HG02678 (cell line): ENCODE measurements around the gene CGNL1.

ENCODE experiments used
- ATAC-seq: cut with Tn5 transposase; IDR thresholded peaks from one replicate; pipeline ENCODE4 v1.9.1; 2021; ENCODE audit warnings: mild to moderate bottlenecking, moderate library complexity; ENCODE audit not compliant: unreplicated experiment

The CGNL1 gene

DNA sequence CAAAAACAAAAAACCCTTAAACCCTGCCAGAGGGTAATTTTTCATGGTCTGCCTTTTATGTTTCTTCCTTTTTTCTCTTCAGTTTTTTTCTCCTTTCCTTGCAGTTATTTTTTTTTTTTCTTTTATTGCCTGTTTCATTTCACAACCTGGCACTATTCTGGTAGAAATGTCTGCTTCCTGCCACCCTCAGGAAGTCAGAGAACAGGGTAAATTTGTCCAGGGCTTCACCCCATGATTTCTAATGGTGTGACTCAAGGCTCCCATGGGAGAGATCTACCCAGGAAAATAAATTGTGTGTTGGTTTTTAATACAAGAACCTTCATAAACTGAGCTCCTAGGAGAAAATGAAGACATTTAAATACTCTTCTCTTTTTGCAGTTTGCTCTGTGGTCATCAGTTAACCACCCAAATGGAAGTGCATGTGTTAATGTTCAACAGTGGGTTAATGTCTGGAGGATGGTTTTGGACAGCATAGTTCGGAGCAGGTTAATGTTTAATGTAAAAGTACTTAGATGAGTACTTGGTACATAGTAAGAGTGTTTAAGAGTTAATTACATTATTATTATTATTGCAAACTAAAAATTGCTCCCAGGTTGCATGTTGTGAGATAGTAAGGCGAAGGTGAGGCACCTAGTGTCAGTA is 45.9 kb downstream of the CGNL1 start:
- peak; percentile 87 for ATAC-seq

DNA sequence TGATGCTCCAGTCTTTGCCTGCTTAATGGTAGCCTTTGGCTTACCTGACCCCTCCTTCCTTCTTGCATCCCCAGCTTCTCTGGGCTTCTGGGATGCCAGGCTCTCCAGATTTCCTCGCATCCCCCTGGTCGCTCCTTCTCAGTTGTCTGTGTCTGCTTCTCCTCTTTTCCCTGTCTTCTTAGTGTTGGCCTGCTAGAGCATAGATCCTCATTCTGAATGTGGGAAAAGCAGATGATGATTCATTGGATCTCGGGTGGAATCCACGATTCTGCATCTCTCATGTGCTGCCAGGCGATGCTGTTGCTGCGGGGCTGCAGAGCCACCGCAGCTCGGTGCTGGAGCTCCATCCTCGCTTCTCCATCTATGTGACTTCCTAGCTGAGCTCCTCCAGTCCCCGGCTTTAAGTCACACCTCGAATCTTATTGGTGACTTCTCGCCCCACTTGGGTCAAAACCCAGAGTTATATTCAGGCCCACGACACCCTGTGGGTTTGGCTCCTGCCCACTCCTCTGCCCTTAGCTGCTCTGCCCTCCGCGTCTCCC is 47.4 kb downstream of the CGNL1 start:
- no peak for ATAC-seq

DNA sequence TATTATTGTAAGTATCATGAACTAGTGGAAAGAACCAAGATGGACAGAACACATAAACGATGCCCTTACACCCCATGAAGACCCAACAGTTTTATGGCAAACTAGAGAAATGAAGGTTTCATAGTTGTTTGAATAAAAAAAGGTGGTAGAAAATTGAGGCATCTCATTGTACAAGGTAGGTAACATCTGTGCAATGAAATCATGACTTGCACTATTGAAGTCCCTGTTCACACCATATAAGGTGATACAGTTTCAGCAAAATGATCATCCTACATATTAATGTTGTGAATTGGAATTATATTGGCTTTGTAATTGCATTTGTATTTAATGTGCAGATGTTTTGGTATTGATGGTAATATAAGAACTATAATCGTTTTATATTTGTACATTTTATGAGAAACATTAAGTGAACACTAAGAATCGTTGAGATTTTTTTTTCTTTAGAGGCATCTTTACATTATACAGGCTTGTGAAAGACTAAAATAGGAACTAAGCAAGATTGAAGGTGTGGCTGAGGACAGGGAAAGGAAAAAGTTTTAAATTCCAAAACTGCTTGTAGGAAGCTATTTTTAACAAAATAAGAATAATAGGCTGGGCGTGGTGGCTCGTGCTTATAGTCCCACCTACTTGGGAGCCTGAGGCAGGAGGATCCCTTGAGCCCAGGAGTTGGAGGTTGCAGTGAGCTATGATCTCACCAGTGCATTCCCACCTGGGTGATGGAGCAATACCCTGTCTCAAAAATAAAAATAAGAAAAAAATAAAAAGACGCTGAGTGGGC is 48.5 kb downstream of the CGNL1 start:
- ATAC-seq: no peak

DNA sequence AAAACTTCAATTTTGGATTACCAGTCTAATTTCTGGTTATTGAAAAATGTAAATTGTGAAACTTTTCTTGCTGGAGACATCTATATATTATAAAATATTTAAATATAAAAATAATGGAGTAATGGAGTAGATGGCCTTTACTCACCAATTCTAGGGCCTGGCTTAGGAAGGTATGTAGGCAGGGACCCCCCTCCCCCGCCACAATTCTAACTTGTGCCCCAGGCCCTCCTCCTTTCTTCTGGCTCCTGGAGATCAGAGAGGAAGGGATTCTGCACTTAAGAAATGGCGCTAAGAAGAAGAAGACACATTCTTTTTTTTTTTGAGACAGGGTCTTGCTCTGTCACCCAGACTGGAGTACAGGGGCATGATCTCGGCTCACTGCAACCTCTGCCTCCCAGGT is 49.5 kb downstream of the CGNL1 start:
- no peak for ATAC-seq

DNA sequence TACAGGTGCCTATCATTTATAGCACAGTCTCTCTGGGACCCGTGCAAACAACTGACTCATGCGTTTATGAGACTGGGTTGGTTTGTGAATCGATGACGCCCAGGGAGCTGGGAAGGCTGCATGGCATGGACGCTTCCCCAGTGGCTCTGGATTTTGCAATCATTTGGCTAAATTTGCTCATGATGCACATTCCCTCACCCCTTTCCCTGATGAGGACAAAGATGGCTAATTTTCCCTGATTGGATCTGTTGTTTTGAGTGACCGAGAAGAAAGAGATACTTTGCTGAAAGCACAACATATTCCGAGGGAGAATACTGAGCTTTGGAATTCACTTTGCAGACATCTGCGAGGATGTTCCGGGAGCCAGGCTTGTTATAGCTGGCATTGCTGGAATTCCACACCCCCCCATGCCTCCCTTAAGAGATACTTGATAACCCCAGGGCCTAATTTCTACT is 51.1 kb downstream of the CGNL1 start:
- ATAC-seq: no peak

DNA sequence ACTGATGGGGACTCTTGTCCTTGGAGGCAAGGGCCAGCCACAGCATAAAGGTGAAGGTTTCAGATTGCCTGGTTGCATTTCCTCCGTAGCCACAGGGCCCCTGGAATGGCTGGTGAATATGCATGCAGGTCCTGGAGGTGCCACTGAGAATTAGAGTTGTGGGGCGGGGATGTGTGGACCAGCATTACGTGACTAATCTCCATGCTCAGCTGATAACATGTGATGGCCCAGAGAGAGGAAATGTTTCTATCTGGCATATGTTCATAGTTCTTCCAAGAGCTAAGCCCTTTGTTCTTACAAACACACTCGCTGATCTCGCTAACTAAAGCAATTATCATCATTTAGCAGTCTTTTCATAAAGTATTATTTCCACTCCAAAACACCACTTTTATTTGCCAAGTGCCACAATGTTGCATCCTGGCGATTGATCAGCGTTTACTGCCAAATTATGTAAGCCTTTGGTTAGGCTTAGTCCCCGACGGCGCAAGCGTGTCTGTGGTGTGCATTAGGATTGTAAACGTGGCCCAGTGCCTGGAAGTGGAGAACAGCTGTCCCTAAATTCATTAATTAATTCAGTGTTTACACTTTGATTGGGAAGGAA is 55.9 kb downstream of the CGNL1 start:
- no peak for ATAC-seq

DNA sequence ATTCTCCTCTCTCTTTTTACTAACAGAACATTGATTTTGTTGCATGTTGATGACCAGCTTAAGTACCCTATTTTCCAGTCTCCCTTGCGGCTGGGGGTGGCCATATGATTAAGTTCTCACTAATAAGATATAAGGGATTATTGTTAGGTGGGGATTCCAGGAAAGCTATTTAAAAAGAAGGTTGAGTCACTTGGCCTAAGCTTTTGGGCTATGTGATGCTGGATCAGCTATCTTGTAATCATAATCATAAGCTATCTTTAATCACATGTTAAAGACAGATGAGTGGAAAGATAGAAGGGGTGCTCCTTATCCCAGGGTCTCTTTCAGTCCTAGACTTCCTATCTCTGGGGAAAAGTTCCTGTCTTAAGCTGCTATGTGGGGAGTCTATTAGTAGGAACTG is 59.9 kb downstream of the CGNL1 start:
- no peak for ATAC-seq

DNA sequence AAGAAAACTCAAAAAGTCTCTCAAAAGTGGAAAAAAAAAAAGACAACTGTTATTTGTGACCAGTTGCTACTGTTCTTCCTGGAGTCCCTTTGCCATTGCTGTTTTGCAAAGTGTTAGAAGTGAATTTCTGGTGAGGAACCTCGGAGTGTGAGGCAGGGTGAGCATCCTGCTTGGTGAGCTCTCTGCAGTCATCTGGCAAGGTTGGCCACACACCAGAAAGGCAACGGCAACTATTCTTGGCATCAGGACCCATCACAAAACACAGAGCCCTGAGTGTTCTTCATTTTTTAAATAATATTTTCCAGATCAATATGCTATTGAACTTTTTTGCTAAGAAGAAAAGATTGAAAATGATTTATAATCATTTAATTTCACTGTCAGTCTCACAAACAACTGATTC is 60.7 kb downstream of the CGNL1 start:
- ATAC-seq: no peak

DNA sequence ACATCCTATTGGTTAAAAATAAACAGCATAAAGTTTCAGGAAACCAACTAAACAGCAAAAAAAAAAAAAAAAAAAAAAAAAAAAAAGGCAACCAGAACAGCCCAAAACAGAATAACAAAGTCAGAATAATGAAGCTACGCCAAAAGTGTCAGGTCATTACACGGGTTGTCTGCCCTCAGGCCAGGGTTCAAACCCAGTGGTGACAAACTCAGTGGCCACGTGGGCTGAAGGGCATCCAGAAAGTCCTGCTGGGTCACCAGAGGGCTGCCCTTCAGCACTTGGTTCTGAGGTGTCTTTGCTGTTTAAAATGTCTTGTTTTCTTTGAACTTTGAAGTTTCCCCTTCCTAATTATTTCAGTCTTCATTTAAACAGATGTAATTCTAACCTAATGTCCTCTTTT is 61.3 kb downstream of the CGNL1 start:
- ATAC-seq: no peak

DNA sequence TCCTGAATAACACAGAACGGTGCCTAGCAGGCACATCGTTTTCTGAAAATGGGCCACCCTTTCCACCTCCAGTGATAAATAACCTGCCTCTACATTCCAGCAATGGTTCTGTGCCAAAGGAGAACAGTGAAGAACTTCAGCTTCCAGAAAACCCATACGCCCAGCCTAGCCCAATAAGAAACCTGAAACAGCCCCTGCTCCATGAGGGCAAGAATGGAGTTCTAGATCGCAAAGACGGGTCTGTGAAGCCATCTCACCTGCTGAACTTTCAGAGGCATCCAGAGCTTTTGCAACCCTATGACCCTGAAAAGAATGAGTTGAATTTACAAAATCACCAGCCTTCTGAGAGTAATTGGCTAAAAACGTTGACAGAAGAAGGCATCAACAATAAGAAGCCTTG is 61.9 kb downstream of the CGNL1 start:
- no peak for ATAC-seq

DNA sequence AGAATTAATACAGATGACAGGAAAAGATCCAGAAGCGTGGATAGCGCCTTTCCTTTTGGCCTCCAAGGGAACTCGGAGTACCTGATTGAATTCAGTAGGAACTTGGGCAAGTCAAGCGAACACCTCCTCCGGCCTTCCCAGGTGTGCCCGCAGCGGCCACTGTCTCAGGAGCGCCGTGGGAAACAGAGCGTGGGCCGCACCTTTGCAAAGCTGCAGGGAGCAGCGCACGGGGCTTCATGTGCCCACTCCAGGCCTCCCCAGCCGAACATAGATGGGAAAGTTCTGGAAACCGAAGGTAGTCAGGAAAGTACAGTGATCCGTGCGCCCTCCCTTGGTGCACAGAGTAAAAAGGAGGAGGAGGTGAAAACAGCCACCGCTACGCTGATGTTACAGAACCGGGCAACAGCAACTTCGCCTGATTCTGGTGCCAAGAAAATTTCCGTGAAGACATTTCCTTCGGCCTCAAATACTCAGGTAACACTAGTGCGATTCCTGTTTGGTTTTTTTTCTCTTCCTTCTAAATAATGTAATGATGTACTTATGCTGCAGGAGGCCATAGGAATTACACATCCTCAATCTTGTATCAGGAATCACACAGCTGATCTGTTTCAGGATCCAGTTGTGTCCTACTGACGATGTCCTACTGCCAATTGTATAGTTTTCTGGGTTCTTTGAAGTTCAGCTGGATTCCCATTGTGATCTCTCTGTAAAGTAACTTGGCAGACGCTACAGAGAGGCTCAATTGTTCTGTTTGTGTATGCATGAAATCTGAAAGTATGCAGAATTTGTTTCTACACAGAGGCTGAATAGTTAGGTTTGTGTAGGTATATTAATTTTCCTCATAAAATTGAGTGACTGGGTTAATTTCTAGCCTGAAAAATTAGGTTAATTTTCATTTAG is 63.1 kb downstream of the CGNL1 start:
- no peak for ATAC-seq

DNA sequence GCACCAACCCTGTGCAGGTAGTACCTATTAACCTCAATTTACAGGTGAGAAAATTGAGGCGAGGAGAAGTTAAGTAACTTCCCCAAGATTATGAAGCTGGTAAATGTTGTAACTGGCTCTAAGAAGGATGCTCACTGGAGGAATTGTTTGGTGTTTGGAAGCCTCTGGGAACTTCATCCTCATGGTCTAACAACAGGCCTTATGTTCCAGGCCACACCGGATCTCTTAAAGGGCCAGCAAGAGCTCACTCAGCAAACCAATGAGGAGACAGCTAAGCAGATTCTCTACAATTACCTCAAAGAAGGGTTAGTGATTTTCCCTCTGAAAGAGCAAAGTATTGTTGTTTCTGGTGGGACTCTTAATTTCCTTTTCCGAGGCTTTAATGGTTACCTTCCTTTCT is 63.9 kb downstream of the CGNL1 start:
- ATAC-seq: no peak

DNA sequence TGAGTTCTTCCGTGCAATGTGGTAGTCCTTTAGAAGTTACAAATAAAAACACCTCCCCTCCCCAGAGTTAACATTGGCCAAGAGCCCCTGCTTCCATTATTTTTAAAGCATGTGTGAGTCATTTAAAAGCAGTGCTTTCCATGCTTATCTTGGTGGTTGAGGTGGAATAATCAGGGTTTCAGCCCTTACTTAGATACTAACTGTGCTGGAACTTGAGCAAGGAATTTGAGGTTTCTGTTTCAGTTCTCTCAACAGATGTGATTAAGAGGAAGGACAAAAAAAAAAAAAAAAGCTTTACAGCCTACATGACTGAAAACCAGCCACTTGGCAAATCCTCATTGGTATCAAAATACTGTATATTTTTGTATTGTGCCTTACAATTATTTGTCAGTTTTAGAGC is 64.5 kb downstream of the CGNL1 start:
- ATAC-seq: no peak

DNA sequence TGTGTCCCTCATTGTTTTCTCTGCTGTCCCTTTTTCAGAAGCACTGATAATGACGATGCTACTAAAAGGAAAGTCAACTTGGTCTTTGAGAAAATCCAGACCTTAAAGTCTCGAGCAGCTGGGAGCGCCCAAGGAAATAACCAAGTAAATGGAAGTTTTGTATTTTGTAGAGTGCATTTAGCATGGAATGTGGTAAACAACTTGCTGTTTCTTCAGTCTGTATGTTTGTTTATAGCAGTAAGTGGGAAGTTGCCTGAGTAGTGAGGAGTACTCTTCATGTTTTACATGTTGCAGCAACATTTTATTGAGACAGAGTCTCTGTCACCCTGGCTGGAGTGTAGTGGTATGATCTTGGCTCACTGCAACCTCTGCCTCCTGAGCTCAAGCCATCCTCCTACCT is 66.0 kb downstream of the CGNL1 start:
- ATAC-seq: no peak

DNA sequence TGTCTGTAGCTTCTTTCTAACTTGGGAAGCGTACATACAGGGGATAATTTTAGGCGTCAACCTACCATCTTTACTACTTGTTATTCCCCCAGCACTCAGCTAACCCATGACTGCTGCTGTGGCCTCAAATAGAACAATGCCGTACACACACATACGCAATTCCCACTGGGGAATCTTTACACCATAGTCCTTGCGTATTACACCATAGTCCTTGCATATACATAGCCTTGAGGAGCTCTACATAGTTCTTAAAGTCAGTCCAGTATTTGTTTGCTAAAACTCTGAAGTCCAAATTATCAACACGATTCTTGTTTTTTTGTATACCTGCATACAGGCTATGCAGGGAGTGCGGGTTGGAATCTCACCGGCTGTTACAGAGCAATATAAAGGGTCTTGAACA is 67.2 kb downstream of the CGNL1 start:
- no peak for ATAC-seq

DNA sequence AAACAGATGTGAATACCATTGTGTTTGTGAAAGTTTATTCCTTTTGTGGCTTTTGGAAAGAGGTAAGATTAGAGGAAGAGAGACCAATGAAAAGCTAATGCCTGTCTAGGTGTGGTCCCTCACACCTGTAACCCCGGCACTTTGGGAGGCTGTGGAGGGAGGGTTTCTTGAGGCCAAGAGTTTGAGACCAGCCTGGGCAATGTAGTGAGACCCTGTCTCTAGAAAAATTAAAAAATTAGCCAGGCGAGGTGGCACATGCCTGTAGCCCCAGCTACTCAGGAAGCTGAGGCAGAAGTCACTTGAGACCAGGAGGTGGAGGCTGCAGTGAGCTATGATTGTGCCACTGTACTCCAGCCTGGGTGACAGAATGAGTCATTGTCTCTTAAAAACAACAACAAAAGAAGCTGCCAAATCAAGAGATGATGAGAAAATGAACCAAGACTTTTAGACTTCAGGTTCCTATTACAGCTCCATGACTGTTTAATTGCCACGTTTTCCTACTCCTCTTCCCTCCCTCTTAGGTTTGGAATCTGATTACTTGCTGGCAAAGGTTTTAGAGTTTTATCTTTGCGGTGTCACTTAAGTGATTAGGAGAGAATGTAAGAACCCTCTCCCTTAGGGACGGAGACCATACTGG is 68.7 kb downstream of the CGNL1 start:
- ATAC-seq: no peak

DNA sequence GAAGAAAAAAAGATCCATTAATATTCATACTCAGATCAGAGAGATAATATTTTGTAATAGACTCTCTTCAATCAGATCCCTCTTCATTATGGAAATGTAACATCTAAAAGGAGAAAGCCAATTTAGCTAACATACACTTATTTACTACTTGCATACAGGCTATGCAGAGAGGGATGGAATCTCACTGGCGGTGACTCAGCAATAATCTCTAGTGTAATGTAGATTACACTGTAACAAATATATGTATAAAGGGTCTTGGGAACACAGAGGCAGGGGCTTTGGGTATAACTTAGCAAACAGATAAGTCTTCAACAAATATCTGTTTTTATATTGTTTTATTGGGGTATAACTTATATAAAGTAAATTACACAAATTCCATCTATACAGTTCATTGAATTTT is 69.6 kb downstream of the CGNL1 start:
- no peak for ATAC-seq

DNA sequence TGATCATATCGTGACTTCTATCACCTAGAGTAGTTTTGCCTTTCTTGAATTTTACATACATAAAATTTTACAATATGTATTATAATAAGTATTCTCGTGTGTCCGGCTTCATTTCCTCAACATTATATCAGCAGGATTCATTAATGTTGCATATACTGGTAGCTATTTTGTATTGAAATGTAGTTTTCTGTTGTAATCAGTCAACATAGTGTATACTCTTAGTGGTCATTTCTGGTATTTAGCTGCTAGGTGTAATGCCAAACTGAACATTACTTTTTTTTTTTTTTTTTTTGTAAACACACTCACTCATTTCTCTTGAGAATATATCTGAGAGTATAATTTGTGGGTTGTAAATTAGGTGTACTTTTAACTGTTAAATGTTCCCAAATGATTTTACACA is 70.1 kb downstream of the CGNL1 start:
- ATAC-seq: no peak

DNA sequence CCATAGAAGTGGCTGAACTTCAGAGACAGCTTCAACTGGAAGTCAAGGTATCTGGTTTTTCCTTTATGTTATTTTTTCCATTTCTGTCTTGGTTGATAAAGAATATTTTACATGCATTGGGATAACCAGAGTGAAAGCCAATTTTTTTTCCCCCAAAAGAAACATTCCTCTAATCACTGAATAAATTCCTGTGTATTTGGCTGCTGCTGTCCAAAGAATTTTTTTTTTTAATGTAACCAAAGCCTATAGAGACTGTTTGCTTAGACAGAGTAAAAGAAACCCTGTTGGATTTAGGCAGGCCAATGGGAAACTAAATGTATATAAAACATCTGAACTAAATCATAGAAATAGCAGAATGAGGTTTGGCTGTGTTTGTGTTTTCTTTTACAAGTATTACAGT is 75.2 kb downstream of the CGNL1 start:
- no peak for ATAC-seq

DNA sequence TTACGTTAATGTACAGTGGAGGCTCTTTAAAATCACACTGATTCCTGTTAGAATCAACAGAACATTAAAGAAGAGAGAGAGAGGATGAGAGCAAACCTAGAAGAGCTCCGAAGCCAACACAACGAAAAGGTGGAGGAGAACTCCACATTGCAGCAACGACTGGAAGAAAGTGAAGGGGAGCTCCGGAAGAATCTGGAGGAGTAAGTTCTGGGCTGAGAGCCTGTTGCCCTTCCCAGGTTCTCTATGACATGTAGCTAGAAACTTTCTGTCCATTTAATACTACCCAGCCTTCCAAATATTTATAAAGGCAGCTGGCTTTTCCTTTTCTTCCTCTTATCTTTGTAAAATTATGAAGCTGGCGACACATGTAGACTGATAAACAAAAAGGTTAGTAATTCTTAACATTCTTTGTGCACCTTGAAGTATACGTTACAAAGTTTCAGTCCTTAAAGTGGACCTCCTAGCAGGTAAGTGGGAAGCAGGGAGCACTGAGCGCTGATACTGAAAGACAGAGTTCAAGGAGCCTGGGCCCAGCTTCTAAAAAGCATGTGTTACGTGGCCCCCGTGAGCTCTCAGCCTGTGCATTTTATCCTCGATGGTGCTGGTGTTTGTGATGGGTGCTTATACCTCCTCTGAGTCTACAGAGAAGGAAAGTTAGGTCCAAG is 75.9 kb downstream of the CGNL1 start:
- ATAC-seq: no peak
